MM.1S (cell line): ENCODE results near the gene PATJ.

Source experiments
- EZH2 ChIP-seq: fragments of 300-600 bp; sonication (generic); optimal IDR thresholded peaks from 2 replicates; pipeline ENCODE3; 2017; ENCODE audit warnings: low read depth, mild to moderate bottlenecking, antibody characterized with exemption, low read length, mixed read lengths
- TF ChIP-seq, protein P1 (sequence below): fragments of 300-600 bp; sonication (generic); IDR thresholded peaks from 2 replicates; pipeline ENCODE4 v1.5.1; 2016; ENCODE audit warnings: antibody characterized with exemption, low read length, mixed read lengths

DNA sequence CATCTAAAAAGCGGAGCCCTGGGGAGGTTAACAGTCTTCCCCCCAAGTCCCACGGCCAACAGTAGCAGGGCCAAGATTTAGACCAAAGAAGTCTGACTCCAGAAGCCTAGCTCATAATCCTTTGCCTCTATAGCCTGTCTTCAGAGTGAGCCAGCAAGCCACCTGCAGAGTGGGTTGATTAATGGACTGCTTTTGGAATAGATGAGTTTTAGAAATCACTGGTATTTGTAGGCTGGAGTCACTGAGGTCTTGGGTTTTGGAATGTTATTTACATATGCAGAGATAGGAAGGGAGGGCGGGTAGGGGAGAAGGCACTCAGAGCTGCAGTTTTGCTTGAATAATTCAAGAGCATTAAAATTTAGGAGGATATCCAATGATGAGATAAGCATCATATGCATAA, 361.6 kb downstream of the PATJ start:
- TF ChIP-seq EZH2: no peak
- TF ChIP-seq, protein P1, sequence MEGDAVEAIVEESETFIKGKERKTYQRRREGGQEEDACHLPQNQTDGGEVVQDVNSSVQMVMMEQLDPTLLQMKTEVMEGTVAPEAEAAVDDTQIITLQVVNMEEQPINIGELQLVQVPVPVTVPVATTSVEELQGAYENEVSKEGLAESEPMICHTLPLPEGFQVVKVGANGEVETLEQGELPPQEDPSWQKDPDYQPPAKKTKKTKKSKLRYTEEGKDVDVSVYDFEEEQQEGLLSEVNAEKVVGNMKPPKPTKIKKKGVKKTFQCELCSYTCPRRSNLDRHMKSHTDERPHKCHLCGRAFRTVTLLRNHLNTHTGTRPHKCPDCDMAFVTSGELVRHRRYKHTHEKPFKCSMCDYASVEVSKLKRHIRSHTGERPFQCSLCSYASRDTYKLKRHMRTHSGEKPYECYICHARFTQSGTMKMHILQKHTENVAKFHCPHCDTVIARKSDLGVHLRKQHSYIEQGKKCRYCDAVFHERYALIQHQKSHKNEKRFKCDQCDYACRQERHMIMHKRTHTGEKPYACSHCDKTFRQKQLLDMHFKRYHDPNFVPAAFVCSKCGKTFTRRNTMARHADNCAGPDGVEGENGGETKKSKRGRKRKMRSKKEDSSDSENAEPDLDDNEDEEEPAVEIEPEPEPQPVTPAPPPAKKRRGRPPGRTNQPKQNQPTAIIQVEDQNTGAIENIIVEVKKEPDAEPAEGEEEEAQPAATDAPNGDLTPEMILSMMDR: no peak
